Liver (tissue), 9 donors: ENCODE data around the gene TSC22D2. TPM values are rescaled to one million over a fixed set of nuclear protein-coding genes. Genes with fewer than 3 reads are reported as not detected.

Experiments used
- DNase-seq: peaks from one replicate; pipeline ENCODE4 v3.0.0-alpha.2; 2017; ENCODE audit warnings: low spot score
- H3K27ac ChIP-seq, 2 donors: one replicate each; pipeline ENCODE4 v1.7.0; 2013; ENCODE audit warnings: inconsistent platforms in 2 of 2, low read length in 2 of 2, control low read depth in 1 of 2, low read depth in 1 of 2, mild to moderate bottlenecking in 1 of 2
- H3K27me3 ChIP-seq, 4 donors: one replicate each; pipeline versions ENCODE4 v1.6.1 to v1.7.0; 2013; ENCODE audit warnings: low read length in 3 of 4, inconsistent platforms in 1 of 4, mild to moderate bottlenecking in 1 of 4, moderate library complexity in 1 of 4; ENCODE audit not compliant: control insufficient read depth in 4 of 4, insufficient read depth in 4 of 4
- H3K36me3 ChIP-seq, 4 donors: one replicate each; pipeline versions ENCODE4 v1.6.1 to v1.7.0; 2013; ENCODE audit warnings: low read length in 3 of 4, mild to moderate bottlenecking in 3 of 4, low read depth in 1 of 4, moderate library complexity in 1 of 4; ENCODE audit not compliant: control insufficient read depth in 4 of 4, insufficient read depth in 3 of 4
- H3K4me1 ChIP-seq, 4 donors: one replicate each; pipeline versions ENCODE4 v1.6.1 to v1.7.0; 2013; ENCODE audit warnings: low read length in 3 of 4, mild to moderate bottlenecking in 3 of 4, moderate library complexity in 1 of 4; ENCODE audit not compliant: control insufficient read depth in 4 of 4, insufficient read depth in 4 of 4
- H3K4me3 ChIP-seq, 3 donors: one replicate each; pipeline versions ENCODE4 v1.6.1 to v1.7.0; 2013; ENCODE audit warnings: low read length in 3 of 3, control low read depth in 1 of 3, low read depth in 1 of 3, mild to moderate bottlenecking in 1 of 3
- H3K9ac ChIP-seq, 2 donors: one replicate each; pipeline ENCODE4 v1.7.0; 2013; ENCODE audit warnings: low read length in 2 of 2, mild to moderate bottlenecking in 2 of 2, moderate library complexity in 2 of 2, control low read depth in 1 of 2, low read depth in 1 of 2
- H3K9me3 ChIP-seq, 4 donors: one replicate each; pipeline versions ENCODE4 v1.6.1 to v1.7.0; 2013; ENCODE audit warnings: low read length in 3 of 4; ENCODE audit not compliant: control insufficient read depth in 4 of 4
- ATF3 ChIP-seq: IDR thresholded peaks from 2 replicates; pipeline ENCODE4 v1.6.1; 2016; ENCODE audit warnings: antibody characterized with exemption
- CTCF ChIP-seq: fragments of 150-350 bp; IDR thresholded peaks from 2 replicates; pipeline ENCODE4 v1.5.1; 2017; ENCODE audit warnings: improper control_type of control experiment, low read depth, low read length; ENCODE audit not compliant: missing input control
- EGR1 ChIP-seq, 2 donors: IDR thresholded peaks; 2 replicates each; pipeline ENCODE4 v1.6.1; 2016 to 2018; ENCODE audit warnings: antibody characterized with exemption in 2 of 2, low read depth in 2 of 2
- FOXA1 ChIP-seq: IDR thresholded peaks from 2 replicates; pipeline ENCODE4 v1.6.1; 2016; ENCODE audit warnings: antibody characterized with exemption
- FOXA2 ChIP-seq: IDR thresholded peaks from 2 replicates; pipeline ENCODE4 v1.6.1; 2016; ENCODE audit warnings: antibody characterized with exemption
- GABPA ChIP-seq, 2 donors: IDR thresholded peaks in 1 of 2; conservative IDR thresholded peaks in 1 of 2; 2 replicates each; pipeline ENCODE4 v1.6.1; 2016; ENCODE audit warnings: antibody characterized with exemption in 2 of 2, mild to moderate bottlenecking in 1 of 2, moderate library complexity in 1 of 2
- HNF4A ChIP-seq, 2 donors: conservative IDR thresholded peaks; 2 replicates each; pipeline ENCODE4 v1.6.1; 2016; ENCODE audit warnings: antibody characterized with exemption in 2 of 2, mild to moderate bottlenecking in 2 of 2
- HNF4G ChIP-seq: IDR thresholded peaks from 2 replicates; pipeline ENCODE4 v1.6.1; 2016; ENCODE audit warnings: antibody characterized with exemption
- JUND ChIP-seq, 2 donors: IDR thresholded peaks; 2 replicates each; pipeline ENCODE4 v1.6.1; 2016; ENCODE audit warnings: antibody characterized with exemption in 2 of 2
- MAX ChIP-seq: IDR thresholded peaks from 2 replicates; pipeline ENCODE4 v1.6.1; 2016; ENCODE audit warnings: antibody characterized with exemption
- NR2F2 ChIP-seq: IDR thresholded peaks from 2 replicates; pipeline ENCODE4 v1.6.1; 2016; ENCODE audit warnings: antibody characterized with exemption
- RAD21 ChIP-seq, 2 donors: IDR thresholded peaks; 2 replicates each; pipeline ENCODE4 v1.6.1; 2016; ENCODE audit warnings: antibody characterized with exemption in 2 of 2, mild to moderate bottlenecking in 2 of 2
- REST ChIP-seq: IDR thresholded peaks from 2 replicates; pipeline ENCODE4 v1.6.1; 2016; ENCODE audit warnings: antibody characterized with exemption, mild to moderate bottlenecking
- RXRA ChIP-seq, 2 donors: IDR thresholded peaks; 2 replicates each; pipeline ENCODE4 v1.6.1; 2017 to 2018; ENCODE audit warnings: antibody characterized with exemption in 2 of 2, mild to moderate bottlenecking in 1 of 2
- SP1 ChIP-seq: IDR thresholded peaks from 2 replicates; pipeline ENCODE4 v1.6.1; 2018; ENCODE audit warnings: antibody characterized with exemption, mild to moderate bottlenecking
- TAF1 ChIP-seq: conservative IDR thresholded peaks from 2 replicates; pipeline ENCODE4 v1.6.1; 2016; ENCODE audit warnings: antibody characterized with exemption, mild to moderate bottlenecking
- YY1 ChIP-seq: IDR thresholded peaks from 2 replicates; pipeline ENCODE4 v1.6.1; 2016; ENCODE audit warnings: antibody characterized with exemption, mild to moderate bottlenecking
- ZBTB33 ChIP-seq: IDR thresholded peaks from 2 replicates; pipeline ENCODE4 v1.6.1; 2016; ENCODE audit warnings: antibody characterized with exemption
- WGBS: extraction: QIAGEN DNeasy Blood & Tissue Kit; methylation state at CpG from one replicate; pipeline ENCODE4 v1.1.7; 2013; 5-methylcytosine and 5-hydroxymethylcytosine counted together
- polyA plus RNA-seq, 2 donors: library from polyadenylated mRNA; stranded (reverse) in 1 of 2; unstranded in 1 of 2; fragments of 200-250 nt in 1 of 2; fragments of >200 nt in 1 of 2; fragmentation: Nextera tagmentation in 1 of 2; extraction: Ambion mirVana in 1 of 2; gene quantifications; one replicate each; pipeline versions ENCODE4 v1.2.1 to v1.2.3, GENCODE V29; 2013 to 2015
- total RNA-seq, 2 donors: library from RNA; depleted of rRNA; stranded (reverse); fragments of >200 nt; gene quantifications; one replicate each; pipeline ENCODE4 v1.2.3, GENCODE V29; 2014
- donor health status: healthy.
- donor health status: healthy.
- donor health status: healthy.
- donor health status: healthy.
- donor health status: healthy.

The TSC22D2 gene
- total and polyA plus RNA-seq, 4 donors: 4.0 to 9.6 (median 7.8) TPM

- no peaks in the 10 kb centered on the region for H3K9me3 ChIP-seq
- H3K4me1 ChIP-seq: peaks cover 3 to 10% (median 3%) of the 10 kb centered on the region in 4 donors
- H3K27me3 ChIP-seq: no peaks in the 10 kb centered on the region
- no peak for DNase-seq
- no peak overlapping the region for H3K9ac ChIP-seq
- H3K36me3 ChIP-seq: no peaks in the 10 kb centered on the region
- no peak overlapping the region for H3K27ac ChIP-seq
- H3K4me3 ChIP-seq: no peak overlapping the region
- TF ChIP-seq RXRA (IDR thresholded peaks at IDR 0.05) (no peak), SP1 (no peak), HNF4A (conservative IDR thresholded peaks at IDR 0.05) (no peak), MAX (no peak), JUND (IDR thresholded peaks at IDR 0.05) (no peak), NR2F2 (no peak), YY1 (no peak), RAD21 (IDR thresholded peaks at IDR 0.05) (no peak), CTCF (no peak), FOXA1 (no peak), ATF3 (no peak), GABPA (IDR thresholded peaks at IDR 0.05 in 1 of 2, conservative IDR thresholded peaks at IDR 0.05 in 1 of 2) (no peak), HNF4G (no peak), REST (no peak), EGR1 (IDR thresholded peaks at IDR 0.05; ENCODE audit: low read depth in 2 of 2) (no peak), ZBTB33 (no peak), TAF1 (no peak), FOXA2 (no peak)
- 92% methylated on average over 1 of the region's 1 CpG for WGBS
Measured at GRCh38 chr3:150377601-150378300, 30.3 kb upstream of the TSC22D2 start.
